PC-3 (cell line): Measurements from ENCODE around the gene PHF2.

Source experiments
- CTCF ChIP-seq: fragments of 300-600 bp; sonication (generic); conservative IDR thresholded peaks from 2 replicates; pipeline ENCODE4 v1.5.1; 2017; ENCODE audit warnings: antibody characterized with exemption, low read depth, mild to moderate bottlenecking, low read length
- EZH2phosphoT487 ChIP-seq: fragments of 300-600 bp; sonication (generic); IDR thresholded peaks from 2 replicates; pipeline ENCODE4 v1.6.1; 2018; ENCODE audit warnings: mild to moderate bottlenecking, antibody characterized with exemption, low read length, borderline replicate concordance

- TF ChIP-seq CTCF (no peak), EZH2phosphoT487 (no peak)
These were observed 17.9 kb upstream of the PHF2 start for GRCh38 chr9:93558503-93558902.
